ENCODE measurements around the gene STX16. TPM values are rescaled to one million over a fixed set of nuclear protein-coding genes. Genes with fewer than 3 reads are reported as not detected.

Gene STX16
- total and polyA plus RNA-seq, 8 donors: 12.8 to 179 (median 52.2) TPM

DNA sequence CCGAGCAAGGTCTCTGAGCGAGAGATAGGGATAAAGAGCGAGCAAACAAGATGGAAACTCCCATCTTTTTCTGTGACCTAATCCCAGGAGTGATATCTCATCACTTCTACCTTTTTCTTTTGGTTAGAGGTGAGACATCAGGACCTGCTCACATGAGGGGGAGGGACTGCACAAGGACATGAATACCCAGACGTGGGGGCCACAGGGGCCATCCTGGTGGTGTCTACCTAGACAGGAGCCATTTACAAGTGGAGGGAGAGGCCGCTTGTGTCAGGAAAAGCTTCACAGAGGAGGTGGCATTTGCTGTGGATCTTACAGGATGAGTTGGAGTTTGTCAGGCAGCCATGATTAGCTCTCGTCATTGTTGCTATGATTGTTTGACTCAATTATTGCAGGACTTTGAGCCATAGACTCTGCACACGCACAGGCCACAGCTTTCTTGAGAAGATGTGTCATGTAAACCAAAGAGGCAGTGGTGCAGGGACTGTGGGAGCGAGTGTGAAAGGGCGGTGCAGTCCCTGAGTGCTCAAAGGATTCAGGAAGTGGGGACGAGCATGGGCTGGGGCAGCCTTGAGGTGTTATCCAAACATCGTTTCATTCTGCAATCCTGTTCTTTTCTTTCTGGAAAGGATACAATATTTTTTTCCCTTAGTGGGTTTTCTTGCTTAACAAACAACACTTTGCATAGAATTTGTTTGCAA is 49.2 kb downstream of the STX16 start:
- H3K9me3 ChIP-seq: no peaks in the 10 kb centered on the region
- no peak for DNase-seq
- peaks cover 50 to 100% (median 99%) of the 10 kb centered on the region in 4 donors for H3K36me3 ChIP-seq
- WGBS, 5 donors: 82 to 90% (median 89%) methylated on average over 11 of the region's 11 CpGs
- no peaks in the 10 kb centered on the region for H3K4me1 ChIP-seq
- no peak overlapping the region for H3K4me3 ChIP-seq
- intact Hi-C loops (cut with DNase I; ENCODE audit: low total_unique reads): no loop called here
- no peaks in the 10 kb centered on the region for H3K27me3 ChIP-seq
- TF ChIP-seq POLR2AphosphoS5 (IDR thresholded peaks at IDR 0.05): no peak
- TF ChIP-seq, protein P1, sequence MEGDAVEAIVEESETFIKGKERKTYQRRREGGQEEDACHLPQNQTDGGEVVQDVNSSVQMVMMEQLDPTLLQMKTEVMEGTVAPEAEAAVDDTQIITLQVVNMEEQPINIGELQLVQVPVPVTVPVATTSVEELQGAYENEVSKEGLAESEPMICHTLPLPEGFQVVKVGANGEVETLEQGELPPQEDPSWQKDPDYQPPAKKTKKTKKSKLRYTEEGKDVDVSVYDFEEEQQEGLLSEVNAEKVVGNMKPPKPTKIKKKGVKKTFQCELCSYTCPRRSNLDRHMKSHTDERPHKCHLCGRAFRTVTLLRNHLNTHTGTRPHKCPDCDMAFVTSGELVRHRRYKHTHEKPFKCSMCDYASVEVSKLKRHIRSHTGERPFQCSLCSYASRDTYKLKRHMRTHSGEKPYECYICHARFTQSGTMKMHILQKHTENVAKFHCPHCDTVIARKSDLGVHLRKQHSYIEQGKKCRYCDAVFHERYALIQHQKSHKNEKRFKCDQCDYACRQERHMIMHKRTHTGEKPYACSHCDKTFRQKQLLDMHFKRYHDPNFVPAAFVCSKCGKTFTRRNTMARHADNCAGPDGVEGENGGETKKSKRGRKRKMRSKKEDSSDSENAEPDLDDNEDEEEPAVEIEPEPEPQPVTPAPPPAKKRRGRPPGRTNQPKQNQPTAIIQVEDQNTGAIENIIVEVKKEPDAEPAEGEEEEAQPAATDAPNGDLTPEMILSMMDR (IDR thresholded peaks at IDR 0.05): no peak
- no peak for TF ChIP-seq POLR2A (IDR thresholded peaks at IDR 0.05)
- TF ChIP-seq EP300 (IDR thresholded peaks at IDR 0.05): no peak
- H3K27ac ChIP-seq: no peak overlapping the region

DNA sequence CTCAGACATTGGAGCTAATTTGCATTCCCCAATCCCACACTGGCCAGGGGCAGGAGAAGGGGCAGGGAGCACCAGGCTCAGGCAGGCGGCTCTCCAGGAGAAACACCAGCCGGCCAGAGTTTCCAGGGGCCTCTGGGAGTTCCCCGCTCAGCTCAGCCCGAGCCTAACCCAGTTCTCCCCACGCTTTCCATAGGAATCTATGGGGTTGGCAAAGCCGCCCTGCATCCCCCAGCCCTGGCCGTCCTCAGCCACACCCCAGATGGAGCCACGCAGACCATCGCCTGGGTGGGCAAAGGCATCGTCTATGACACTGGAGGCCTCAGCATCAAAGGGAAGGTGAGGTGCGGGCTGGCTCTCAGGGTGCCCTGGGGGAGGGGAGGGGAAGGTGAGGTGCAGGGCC is 49.7 kb downstream of the STX16 start:
- no peak for TF ChIP-seq POLR2A (IDR thresholded peaks at IDR 0.05)
- TF ChIP-seq EP300 (IDR thresholded peaks at IDR 0.05): no peak
- TF ChIP-seq POLR2AphosphoS5 (IDR thresholded peaks at IDR 0.05): no peak
- TF ChIP-seq, protein P1 (IDR thresholded peaks at IDR 0.05): no peak
- peaks cover 50 to 100% (median 99%) of the 10 kb centered on the region in 4 donors for H3K36me3 ChIP-seq
- no peak for DNase-seq
- intact Hi-C loops (cut with DNase I; ENCODE audit: low total_unique reads): no loop called here
- H3K4me1 ChIP-seq: no peaks in the 10 kb centered on the region
- no peaks in the 10 kb centered on the region for H3K9me3 ChIP-seq
- no peak overlapping the region for H3K4me3 ChIP-seq
- WGBS, 5 donors: 91 to 97% (median 95%) methylated on average over 4 to 11 of the region's 11 CpGs
- no peak overlapping the region for H3K27ac ChIP-seq
- H3K27me3 ChIP-seq: no peaks in the 10 kb centered on the region

DNA sequence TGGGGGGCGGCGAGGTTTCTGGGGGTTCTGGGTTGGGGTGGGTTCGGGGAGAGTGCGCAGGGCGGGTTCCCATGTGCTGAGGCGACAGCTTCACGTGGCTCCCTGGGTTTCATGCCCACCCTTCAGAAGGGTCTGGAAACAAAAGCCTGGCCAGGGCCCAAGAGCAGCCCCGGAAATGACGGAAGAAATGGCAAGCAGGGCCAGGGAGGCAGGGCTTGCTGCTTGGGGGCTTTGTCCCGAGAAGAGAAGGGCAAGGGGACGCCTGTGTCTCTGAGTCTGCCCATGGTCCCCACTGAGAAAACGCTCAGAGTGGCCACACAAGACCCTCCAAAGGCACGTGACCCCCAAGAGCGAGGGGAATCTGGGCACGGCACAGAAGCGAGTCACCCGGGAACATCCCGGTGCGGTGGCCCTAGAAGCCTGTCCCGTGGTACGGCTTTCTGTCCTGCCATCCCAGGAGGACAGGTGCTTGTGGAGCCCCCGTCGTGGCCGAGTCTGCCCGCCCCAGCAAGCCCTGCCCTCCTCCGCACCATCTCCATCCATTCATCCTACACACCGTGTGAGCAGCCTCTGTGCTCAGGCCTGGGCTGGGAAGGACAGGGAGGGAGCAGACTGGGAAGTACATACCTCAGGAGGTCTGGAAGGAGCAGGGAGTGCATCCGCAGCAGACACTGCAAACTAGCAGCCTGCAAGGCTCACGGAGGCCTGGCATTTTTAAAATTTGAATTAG is 50.5 kb downstream of the STX16 start:
- Histone ChIP-seq H3K4me3 (no peak overlapping the region), H3K27ac (no peak overlapping the region), H3K27me3 (no peaks in the 10 kb centered on the region), H3K4me1 (no peaks in the 10 kb centered on the region), H3K9me3 (no peaks in the 10 kb centered on the region), H3K36me3 (peaks cover 49 to 100% (median 98%) of the 10 kb centered on the region in 4 donors)
- no peak for DNase-seq
- intact Hi-C loops (cut with DNase I; ENCODE audit: low total_unique reads): no loop called here
- no peak for TF ChIP-seq EP300 (IDR thresholded peaks at IDR 0.05)
- no peak for TF ChIP-seq POLR2A (IDR thresholded peaks at IDR 0.05)
- TF ChIP-seq, protein P1 (IDR thresholded peaks at IDR 0.05): no peak
- no peak for TF ChIP-seq POLR2AphosphoS5 (IDR thresholded peaks at IDR 0.05)
- 94 to 95% (median 95%) methylated on average over 27 to 29 of the region's 29 CpGs for WGBS, 5 donors

DNA sequence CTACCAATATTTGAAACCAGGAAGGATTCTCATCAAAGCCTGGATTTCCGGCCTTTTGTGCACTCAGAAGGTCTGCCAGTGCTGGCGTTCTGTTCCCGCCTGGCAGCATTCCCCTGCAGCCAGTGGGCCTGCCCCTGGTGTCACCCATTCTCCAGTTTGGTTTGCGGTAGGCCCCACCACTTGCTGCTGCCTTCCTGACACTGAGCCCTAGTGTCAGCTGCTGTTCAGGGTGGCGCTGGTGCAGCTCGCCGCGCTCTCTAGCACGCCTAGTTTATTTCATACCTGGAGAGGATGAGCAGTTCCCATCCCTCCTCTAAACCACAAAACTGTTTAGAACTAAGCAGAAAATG is 51.1 kb downstream of the STX16 start:
- H3K4me1 ChIP-seq: no peaks in the 10 kb centered on the region
- H3K4me3 ChIP-seq: no peak overlapping the region
- 88 to 98% (median 94%) methylated on average over 9 of the region's 9 CpGs for WGBS, 5 donors
- TF ChIP-seq POLR2A (IDR thresholded peaks at IDR 0.05) (no peak), EP300 (IDR thresholded peaks at IDR 0.05) (no peak), POLR2AphosphoS5 (IDR thresholded peaks at IDR 0.05) (no peak)
- TF ChIP-seq, protein P1 (IDR thresholded peaks at IDR 0.05): no peak
- intact Hi-C loops (cut with DNase I; ENCODE audit: low total_unique reads): no loop called here
- H3K27me3 ChIP-seq: no peaks in the 10 kb centered on the region
- DNase-seq: no peak
- no peaks in the 10 kb centered on the region for H3K9me3 ChIP-seq
- H3K36me3 ChIP-seq: peaks cover 46 to 100% (median 98%) of the 10 kb centered on the region in 4 donors
- H3K27ac ChIP-seq: no peak overlapping the region

Measured in stomach (tissue), 9 donors.